Right lobe of liver (tissue), 6 donors: Measurements from ENCODE around the gene CES2. TPM values are rescaled to one million over a fixed set of nuclear protein-coding genes. Genes with fewer than 3 reads are reported as not detected.
"Not testable (repeated sequence)": the region's sequence is repeated elsewhere in the genome, so short reads cannot be mapped to it uniquely, and the experiment has no call there.

ENCODE experiments used
- ATAC-seq, 4 donors: fragments of 200-7000 bp; cut with Tn5 transposase; one replicate each; pipeline ENCODE4 v1.9.1; 2020; ENCODE audit warnings: mild to moderate bottlenecking in 4 of 4, moderate library complexity in 4 of 4
- DNase-seq, 3 donors: peaks; one replicate each; pipeline ENCODE4 v3.0.0-alpha.2; 2020
- H3K27ac ChIP-seq, 3 donors: fragments of 200-600 bp; one replicate each; pipeline ENCODE4 v1.8.0; 2022
- H3K27me3 ChIP-seq, 2 donors: fragments of 200-600 bp; one replicate each; pipeline ENCODE4 v1.8.0; 2022
- H3K36me3 ChIP-seq, 4 donors: fragments of 200-600 bp; sonication (generic) in 1 of 4; one replicate each; pipeline versions ENCODE4 v1.5.1 to v1.8.0; 2017 to 2022; ENCODE audit warnings: control low read depth in 1 of 4
- H3K4me1 ChIP-seq, 4 donors: fragments of 200-600 bp; sonication (generic) in 1 of 4; one replicate each; pipeline versions ENCODE4 v1.5.1 to v1.8.0; 2017 to 2022; ENCODE audit warnings: control low read depth in 1 of 4
- H3K4me3 ChIP-seq, 3 donors: fragments of 200-600 bp; one replicate each; pipeline ENCODE4 v1.8.0; 2022
- H3K9me3 ChIP-seq, 4 donors: fragments of 200-600 bp; sonication (generic) in 1 of 4; one replicate each; pipeline versions ENCODE4 v1.5.1 to v1.8.0; 2017 to 2022; ENCODE audit warnings: control low read depth in 1 of 4
- POLR2A ChIP-seq: fragments of 450-650 bp; IDR thresholded peaks from one replicate; pipeline ENCODE4 v1.6.1; 2017; ENCODE audit warnings: antibody characterized with exemption, mild to moderate bottlenecking
- WGBS: methylation state at CpG from one replicate; pipeline ENCODE4 v1.1.6; 2018; ENCODE audit warnings: low coverage, low lambda C conversion rate; ENCODE audit not compliant: insufficient coverage; ENCODE audit errors: missing lambda C conversion rate; 5-methylcytosine and 5-hydroxymethylcytosine counted together
- intact Hi-C, 2 donors: fragments of 100-400 bp; cut with DNase I; formaldehyde crosslinking; loops; one replicate each; pipeline versions ENCODE4 v1.11.2 to v1.14.1; 2022
- total RNA-seq, 6 experiments: library from RNA; depleted of rRNA in 2 of 6; stranded (reverse); fragments of >200 nt in 2 of 6; fragmentation: NEBNext Ultra II Directional in 3 of 6; extraction: Animal tissue kit (Norgen Biotek cat#: 25700) in 3 of 6; gene quantifications; one replicate each; pipeline versions ENCODE4 v1.1.0 to v1.2.4, GENCODE V29; 2016 to 2023
- TF ChIP-seq, protein P1 (sequence below), 4 donors: fragments of 200-600 bp in 3 of 4; fragments of 450-650 bp in 1 of 4; IDR thresholded peaks; one replicate each; pipeline versions ENCODE4 v1.5.1 to v1.8.0; 2016 to 2022; ENCODE audit warnings: antibody characterized with exemption in 4 of 4, mild to moderate bottlenecking in 2 of 4
- donor health status: DM: no; HTN: yes; CAD: no.
- donor health status: DM: no; HTN: no; CAD: no.
- donor health status: DM: no; HTN: no; CAD: no.
- donor health status: DM: no; HTN: yes; CAD: no.
- donor health status: DM: no; HTN: yes; CAD: no.

CES2 gene
- total RNA-seq, 6 experiments from 2014 or later, result 226 to 357 (median 263) TPM

DNA sequence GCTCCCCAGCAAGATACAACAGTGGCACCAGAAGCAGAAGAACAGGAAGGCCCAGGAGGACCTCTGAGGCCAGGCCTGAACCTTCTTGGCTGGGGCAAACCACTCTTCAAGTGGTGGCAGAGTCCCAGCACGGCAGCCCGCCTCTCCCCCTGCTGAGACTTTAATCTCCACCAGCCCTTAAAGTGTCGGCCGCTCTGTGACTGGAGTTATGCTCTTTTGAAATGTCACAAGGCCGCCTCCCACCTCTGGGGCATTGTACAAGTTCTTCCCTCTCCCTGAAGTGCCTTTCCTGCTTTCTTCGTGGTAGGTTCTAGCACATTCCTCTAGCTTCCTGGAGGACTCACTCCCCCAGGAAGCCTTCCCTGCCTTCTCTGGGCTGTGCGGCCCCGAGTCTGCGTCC is 37.7 kb downstream of the CES2 start:
- peaks cover 0 to 4% (median 0%) of the 10 kb centered on the region in 4 donors for H3K36me3 ChIP-seq
- WGBS, result 71% methylated on average over 4 of the region's 9 CpGs
- H3K4me3 ChIP-seq, result no peak overlapping the region
- no peak for DNase-seq
- TF ChIP-seq POLR2A, result no peak
- no peak for ATAC-seq
- H3K9me3 ChIP-seq, result no peaks in the 10 kb centered on the region
- no peak overlapping the region for H3K27ac ChIP-seq
- no peaks in the 10 kb centered on the region for H3K27me3 ChIP-seq
- H3K4me1 ChIP-seq, result peaks cover 0 to 13% (median 6%) of the 10 kb centered on the region in 4 donors
- intact Hi-C loops, result loop anchor here (5.0 to 10.0 kb wide), 2 partner anchors 182 to 184 kb away; partner anchors contain the start of genes FBXL8 (in 2 of the 2), TRADD (in 2 of the 2) and B3GNT9 (in 1 of the 2)

DNA sequence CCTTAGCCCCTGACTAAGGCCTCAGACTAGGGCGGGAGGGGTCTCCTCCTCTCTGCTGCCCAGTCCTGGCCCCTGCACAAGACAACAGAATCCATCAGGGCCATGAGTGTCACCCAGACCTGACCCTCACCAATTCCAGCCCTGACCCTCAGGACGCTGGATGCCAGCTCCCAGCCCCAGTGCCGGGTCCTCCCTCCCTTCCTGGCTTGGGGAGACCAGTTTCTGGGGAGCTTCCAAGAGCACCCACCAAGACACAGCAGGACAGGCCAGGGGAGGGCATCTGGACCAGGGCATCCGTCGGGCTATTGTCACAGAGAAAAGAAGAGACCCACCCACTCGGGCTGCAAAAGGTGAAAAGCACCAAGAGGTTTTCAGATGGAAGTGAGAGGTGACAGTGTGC is 38.4 kb downstream of the CES2 start:
- Histone ChIP-seq H3K9me3 (no peaks in the 10 kb centered on the region), H3K27ac (no peak overlapping the region), H3K4me3 (no peak overlapping the region), H3K36me3 (peaks cover 0 to 4% (median 0%) of the 10 kb centered on the region in 4 donors), H3K4me1 (peaks cover 0 to 10% (median 4%) of the 10 kb centered on the region in 4 donors), H3K27me3 (no peaks in the 10 kb centered on the region)
- DNase-seq (no peak), ATAC-seq (no peak)
- TF ChIP-seq, protein P1, sequence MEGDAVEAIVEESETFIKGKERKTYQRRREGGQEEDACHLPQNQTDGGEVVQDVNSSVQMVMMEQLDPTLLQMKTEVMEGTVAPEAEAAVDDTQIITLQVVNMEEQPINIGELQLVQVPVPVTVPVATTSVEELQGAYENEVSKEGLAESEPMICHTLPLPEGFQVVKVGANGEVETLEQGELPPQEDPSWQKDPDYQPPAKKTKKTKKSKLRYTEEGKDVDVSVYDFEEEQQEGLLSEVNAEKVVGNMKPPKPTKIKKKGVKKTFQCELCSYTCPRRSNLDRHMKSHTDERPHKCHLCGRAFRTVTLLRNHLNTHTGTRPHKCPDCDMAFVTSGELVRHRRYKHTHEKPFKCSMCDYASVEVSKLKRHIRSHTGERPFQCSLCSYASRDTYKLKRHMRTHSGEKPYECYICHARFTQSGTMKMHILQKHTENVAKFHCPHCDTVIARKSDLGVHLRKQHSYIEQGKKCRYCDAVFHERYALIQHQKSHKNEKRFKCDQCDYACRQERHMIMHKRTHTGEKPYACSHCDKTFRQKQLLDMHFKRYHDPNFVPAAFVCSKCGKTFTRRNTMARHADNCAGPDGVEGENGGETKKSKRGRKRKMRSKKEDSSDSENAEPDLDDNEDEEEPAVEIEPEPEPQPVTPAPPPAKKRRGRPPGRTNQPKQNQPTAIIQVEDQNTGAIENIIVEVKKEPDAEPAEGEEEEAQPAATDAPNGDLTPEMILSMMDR (IDR thresholded peaks at IDR 0.05), result no peak
- no peak for TF ChIP-seq POLR2A
- no CpG with 5 or more reads among the region's 6 CpGs for WGBS
- intact Hi-C loops, result loop anchor here (5.0 to 10.0 kb wide), 2 partner anchors 181 to 184 kb away; partner anchors contain the start of genes FBXL8 (in 2 of the 2), TRADD (in 2 of the 2) and B3GNT9 (in 1 of the 2)

DNA sequence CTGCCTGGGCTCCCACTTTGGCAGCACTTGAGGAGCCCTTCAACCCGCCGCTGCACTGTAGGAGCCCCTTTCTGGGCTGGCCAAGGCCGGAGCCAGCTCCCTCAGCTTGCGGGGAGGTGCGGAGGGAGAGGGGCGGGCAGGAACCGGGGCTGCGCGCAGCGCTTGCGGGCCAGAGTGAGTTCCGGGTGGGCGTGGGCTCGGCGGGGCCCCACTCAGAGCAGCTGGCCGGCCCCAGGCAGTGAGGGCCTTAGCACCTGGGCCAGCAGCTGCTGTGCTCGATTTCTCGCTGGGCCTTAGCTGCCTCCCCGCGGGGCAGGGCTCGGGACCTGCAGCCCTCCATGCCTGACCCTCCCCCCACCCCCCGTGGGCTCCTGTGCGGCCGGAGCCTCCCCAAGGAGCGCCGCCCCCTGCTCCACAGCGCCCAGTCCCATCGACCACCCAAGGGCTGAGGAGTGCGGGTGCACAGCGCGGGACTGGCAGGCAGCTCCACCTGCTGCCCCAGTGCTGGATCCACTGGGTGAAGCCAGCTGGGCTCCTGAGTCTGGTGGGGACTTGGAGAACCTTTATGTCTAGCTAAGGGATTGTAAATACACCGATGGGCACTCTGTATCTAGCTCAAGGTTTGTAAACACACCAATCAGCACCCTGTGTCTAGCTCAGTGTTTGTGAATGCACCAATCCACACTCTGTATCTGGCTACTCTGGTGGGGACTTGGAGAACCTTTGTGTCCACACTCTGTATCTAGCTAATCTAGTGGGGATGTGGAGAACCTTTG is 39.0 kb downstream of the CES2 start:
- WGBS, result no CpG with 5 or more reads among the region's 32 CpGs
- not testable (repeated sequence) for H3K4me1 ChIP-seq, H3K27me3 ChIP-seq, ATAC-seq, DNase-seq, H3K27ac ChIP-seq, H3K4me3 ChIP-seq, H3K36me3 ChIP-seq, H3K9me3 ChIP-seq
- intact Hi-C loops, result loop anchor here (5.0 to 10.0 kb wide), 2 partner anchors 180 to 183 kb away; partner anchors contain the start of genes FBXL8 (in 2 of the 2), TRADD (in 2 of the 2) and B3GNT9 (in 1 of the 2)

DNA sequence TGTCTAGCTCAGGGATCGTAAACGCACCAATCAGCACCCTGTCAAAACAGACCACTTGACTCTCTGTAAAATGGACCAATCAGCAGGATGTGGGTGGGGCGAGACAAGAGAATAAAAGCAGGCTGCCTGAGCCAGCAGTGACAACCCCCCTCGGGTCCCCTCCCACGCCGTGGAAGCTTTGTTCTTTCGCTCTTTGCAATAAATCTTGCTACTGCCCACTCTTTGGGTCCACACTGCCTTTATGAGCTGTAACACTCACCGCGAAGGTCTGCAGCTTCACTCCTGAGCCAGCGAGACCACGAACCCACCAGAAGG is 39.6 kb downstream of the CES2 start:
- not testable (repeated sequence) for H3K27me3 ChIP-seq, H3K36me3 ChIP-seq, H3K4me3 ChIP-seq, ATAC-seq, H3K4me1 ChIP-seq, DNase-seq, H3K27ac ChIP-seq, H3K9me3 ChIP-seq
- whole genome bisulfite sequencing, result 58% methylated on average over 6 of the region's 11 CpGs
- intact Hi-C loops, result loop anchor here (5.0 to 10.0 kb wide), 2 partner anchors 180 to 182 kb away; partner anchors contain the start of genes FBXL8 (in 2 of the 2), TRADD (in 2 of the 2) and B3GNT9 (in 1 of the 2)

DNA sequence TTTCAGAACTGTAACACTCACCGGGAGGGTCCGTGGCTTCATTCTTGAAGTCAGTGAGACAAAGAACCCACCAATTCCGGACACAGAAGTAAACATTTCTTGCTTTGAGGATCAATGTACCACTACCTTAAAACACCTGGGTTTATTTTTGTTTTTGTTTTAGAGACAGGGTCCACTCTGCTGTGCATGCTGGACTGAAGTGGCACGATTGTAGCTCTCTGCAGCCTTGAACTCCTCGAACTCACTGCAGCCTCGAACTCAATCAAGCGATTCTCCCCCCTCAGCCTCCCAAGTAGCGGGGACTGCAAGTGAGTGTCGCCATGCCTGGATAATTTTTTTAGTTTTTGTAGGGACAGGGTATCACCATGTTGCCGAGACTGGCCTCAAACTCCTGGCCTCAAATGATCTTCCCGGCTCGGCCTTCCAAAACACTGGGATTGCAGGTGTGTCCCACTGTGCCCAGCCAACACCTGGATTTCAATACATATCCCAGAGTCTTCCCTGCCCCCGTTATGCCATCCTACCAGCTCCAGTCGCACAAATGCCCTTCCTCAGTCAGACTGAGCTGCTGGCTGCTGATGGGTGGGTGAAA is 40.1 kb downstream of the CES2 start:
- intact Hi-C loops, result loop anchor here in 1 of 2 donors (10.0 kb wide), 1 partner anchor 179 kb away; the partner anchor contains the start of genes B3GNT9, FBXL8 and TRADD
- peaks cover 0 to 4% (median 0%) of the 10 kb centered on the region in 4 donors for H3K36me3 ChIP-seq
- DNase-seq (no peak), ATAC-seq (no peak)
- H3K4me1 ChIP-seq, result peaks cover 0 to 5% (median 3%) of the 10 kb centered on the region in 4 donors
- 75% methylated on average over 9 of the region's 14 CpGs for WGBS
- H3K9me3 ChIP-seq, result no peaks in the 10 kb centered on the region
- no peaks in the 10 kb centered on the region for H3K27me3 ChIP-seq
- no peak overlapping the region for H3K4me3 ChIP-seq
- no peak overlapping the region for H3K27ac ChIP-seq
- TF ChIP-seq POLR2A, result no peak
- TF ChIP-seq, protein P1 (IDR thresholded peaks at IDR 0.05), result no peak
